ENCODE measurements around the gene PCDHA6. TPM values are rescaled to one million over a fixed set of nuclear protein-coding genes. Genes with fewer than 3 reads are reported as not detected.
"Not testable (repeated sequence)": the region's sequence is repeated elsewhere in the genome, so short reads cannot be mapped to it uniquely, and the experiment has no call there.

The PCDHA6 gene
- total RNA-seq, 1 experiment from 2014 or later, result not detected

DNA sequence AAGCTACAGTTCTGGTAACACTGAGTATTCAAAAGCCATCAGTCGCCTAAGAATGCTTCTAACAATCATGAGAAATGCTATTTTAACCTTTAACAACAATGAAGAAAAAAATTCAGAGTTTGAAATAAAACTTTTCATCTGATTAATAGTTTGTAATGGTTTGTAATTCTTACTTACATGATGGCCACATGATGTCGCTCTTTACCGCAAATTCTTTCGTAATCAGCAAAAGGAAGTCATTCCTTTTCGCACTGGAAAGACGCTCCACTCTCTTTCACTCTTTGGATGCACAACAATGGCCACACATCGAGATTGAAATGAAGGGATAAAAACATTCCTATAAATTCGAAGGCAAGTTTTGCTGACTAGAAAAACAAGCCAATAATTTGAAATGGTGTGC is 6.2 kb downstream of the PCDHA6 start, which contains the start of gene PCDHA7:
TSS of gene PCDHA7 (plus strand) at position 277 of the 400 bp plus-strand sequence. CDS start at position 392, 115 bp downstream.
- Histone ChIP-seq H3K36me3 (ENCODE audit: control insufficient read depth in 1 of 2, insufficient read depth in 2 of 2, low read length in 2 of 2) (no peaks in the 10 kb centered on the region), H3K9me3 (ENCODE audit: control insufficient read depth in 1 of 2, insufficient read depth in 1 of 2, low read depth in 1 of 2, low read length in 2 of 2) (no peaks in the 10 kb centered on the region; a peak in 1 of 4 replicates), H3K27me3 (ENCODE audit: insufficient read depth, low read length) (no peaks in the 10 kb centered on the region), H3K27ac (ENCODE audit: low read depth, low read length) (no peak within 1 kb of the TSS), H3K79me2 (ENCODE audit: insufficient read depth, low read length) (no peaks in the 10 kb centered on the region), H2AFZ (ENCODE audit: low read depth, low read length, poor library complexity, severe bottlenecking) (no peak within 1 kb of the TSS), H3K4me3 (replicated peaks in 1 of 2; ENCODE audit: low read depth in 1 of 2, low read length in 2 of 2) (no peak within 1 kb of the TSS), H3K4me2 (ENCODE audit: low read length) (no peak within 1 kb of the TSS), H4K20me1 (ENCODE audit: insufficient read depth) (no peaks in the 10 kb centered on the region), H3K9me2 (ENCODE audit: insufficient read depth) (no peaks in the 10 kb centered on the region), H3K9ac (ENCODE audit: low read length) (no peak within 1 kb of the TSS), H3K4me1 (ENCODE audit: control insufficient read depth in 1 of 2, insufficient read depth in 2 of 2, low read length in 2 of 2) (no peaks in the 10 kb centered on the region)
- intact Hi-C loops (cut with micrococcal nuclease), result no loop called here
- no TSS peak for BruUV-seq (replicated peaks)
- DNase-seq (ENCODE audit: low read depth, low spot score) (no peak), ATAC-seq (no peak)
- ChIA-PET POLR2A (no interaction called here), RAD21 (ENCODE audit: low non-redundant PET in 1 of 2, low total read pairs in 2 of 2, uncharacterized antibody in 2 of 2, unreplicated experiment in 2 of 2) (no interaction called here), CTCF (no interaction called here)
- TF ChIP-seq FOSL1 (IDR thresholded peaks at IDR 0.05; ENCODE audit: low read depth) (no peak), RAD21 (IDR thresholded peaks at IDR 0.05; ENCODE audit: low read depth) (peak; percentile 28; the same call in 1 of the 2 replicates), EZH2phosphoT487 (IDR thresholded peaks at IDR 0.05; ENCODE audit: borderline replicate concordance) (no peak), SIN3A (IDR thresholded peaks at IDR 0.05; ENCODE audit: low read depth) (no peak), TCF7L2 (IDR thresholded peaks at IDR 0.05; ENCODE audit: borderline replicate concordance, extremely low read depth, insufficient read depth, insufficient read length) (no peak), POLR2A (IDR thresholded peaks at IDR 0.05; ENCODE audit: borderline replicate concordance, extremely low read depth, insufficient read depth, insufficient read length) (no peak), EZH2 (IDR thresholded peaks at IDR 0.05) (no peak), EGR1 (IDR thresholded peaks at IDR 0.05; ENCODE audit: low read depth) (no peak), SP1 (IDR thresholded peaks at IDR 0.05; ENCODE audit: low read depth) (no peak), CEBPB (IDR thresholded peaks at IDR 0.05; ENCODE audit: low read depth) (no peak), POLR2AphosphoS5 (IDR thresholded peaks at IDR 0.05; ENCODE audit: low read depth, low read length) (no peak), SRF (IDR thresholded peaks at IDR 0.05; ENCODE audit: low read depth) (no peak)
- TF ChIP-seq, protein P1, sequence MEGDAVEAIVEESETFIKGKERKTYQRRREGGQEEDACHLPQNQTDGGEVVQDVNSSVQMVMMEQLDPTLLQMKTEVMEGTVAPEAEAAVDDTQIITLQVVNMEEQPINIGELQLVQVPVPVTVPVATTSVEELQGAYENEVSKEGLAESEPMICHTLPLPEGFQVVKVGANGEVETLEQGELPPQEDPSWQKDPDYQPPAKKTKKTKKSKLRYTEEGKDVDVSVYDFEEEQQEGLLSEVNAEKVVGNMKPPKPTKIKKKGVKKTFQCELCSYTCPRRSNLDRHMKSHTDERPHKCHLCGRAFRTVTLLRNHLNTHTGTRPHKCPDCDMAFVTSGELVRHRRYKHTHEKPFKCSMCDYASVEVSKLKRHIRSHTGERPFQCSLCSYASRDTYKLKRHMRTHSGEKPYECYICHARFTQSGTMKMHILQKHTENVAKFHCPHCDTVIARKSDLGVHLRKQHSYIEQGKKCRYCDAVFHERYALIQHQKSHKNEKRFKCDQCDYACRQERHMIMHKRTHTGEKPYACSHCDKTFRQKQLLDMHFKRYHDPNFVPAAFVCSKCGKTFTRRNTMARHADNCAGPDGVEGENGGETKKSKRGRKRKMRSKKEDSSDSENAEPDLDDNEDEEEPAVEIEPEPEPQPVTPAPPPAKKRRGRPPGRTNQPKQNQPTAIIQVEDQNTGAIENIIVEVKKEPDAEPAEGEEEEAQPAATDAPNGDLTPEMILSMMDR (IDR thresholded peaks at IDR 0.05 in 2 of 3, conservative IDR thresholded peaks at IDR 0.05 in 1 of 3; ENCODE audit: borderline replicate concordance in 1 of 3, insufficient read depth in 1 of 3, low read depth in 2 of 3, low read length in 2 of 3), result peak in 1 of 3 experiments; percentile 12; a peak in 1 of 6 replicates

DNA sequence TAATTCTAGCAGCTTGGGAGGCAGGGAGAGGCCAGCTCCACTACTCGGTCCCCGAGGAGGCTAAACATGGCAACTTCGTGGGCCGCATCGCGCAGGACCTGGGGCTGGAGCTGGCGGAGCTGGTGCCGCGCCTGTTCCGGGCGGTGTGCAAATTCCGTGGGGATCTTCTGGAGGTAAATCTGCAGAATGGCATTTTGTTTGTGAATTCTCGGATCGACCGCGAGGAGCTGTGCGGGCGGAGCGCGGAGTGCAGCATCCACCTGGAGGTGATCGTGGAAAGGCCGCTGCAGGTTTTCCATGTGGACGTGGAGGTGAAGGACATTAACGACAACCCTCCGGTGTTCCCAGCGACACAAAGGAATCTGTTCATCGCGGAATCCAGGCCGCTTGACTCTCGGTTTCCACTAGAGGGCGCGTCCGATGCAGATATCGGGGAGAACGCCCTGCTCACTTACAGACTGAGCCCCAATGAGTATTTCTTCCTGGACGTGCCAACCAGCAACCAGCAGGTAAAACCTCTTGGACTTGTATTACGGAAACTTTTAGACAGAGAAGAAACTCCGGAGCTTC is 6.8 kb downstream of the PCDHA6 start:
- H2AFZ ChIP-seq (ENCODE audit: low read depth, low read length, poor library complexity, severe bottlenecking); H3K27me3 ChIP-seq (ENCODE audit: insufficient read depth, low read length); DNase-seq (ENCODE audit: low read depth, low spot score); H3K79me2 ChIP-seq (ENCODE audit: insufficient read depth, low read length); CTCF ChIA-PET; RAD21 ChIA-PET (ENCODE audit: low non-redundant PET in 1 of 2, low total read pairs in 2 of 2, uncharacterized antibody in 2 of 2, unreplicated experiment in 2 of 2); H3K27ac ChIP-seq (ENCODE audit: low read depth, low read length); ATAC-seq; H3K9ac ChIP-seq (ENCODE audit: low read length); BruUV-seq (replicated peaks); H4K20me1 ChIP-seq (ENCODE audit: insufficient read depth); H3K4me1 ChIP-seq (ENCODE audit: control insufficient read depth in 1 of 2, insufficient read depth in 2 of 2, low read length in 2 of 2); POLR2A ChIA-PET; H3K9me3 ChIP-seq (ENCODE audit: control insufficient read depth in 1 of 2, insufficient read depth in 1 of 2, low read depth in 1 of 2, low read length in 2 of 2); intact Hi-C loops (cut with micrococcal nuclease); H3K9me2 ChIP-seq (ENCODE audit: insufficient read depth); H3K4me3 ChIP-seq (replicated peaks in 1 of 2; ENCODE audit: low read depth in 1 of 2, low read length in 2 of 2); H3K36me3 ChIP-seq (ENCODE audit: control insufficient read depth in 1 of 2, insufficient read depth in 2 of 2, low read length in 2 of 2); H3K4me2 ChIP-seq (ENCODE audit: low read length): not testable (repeated sequence)
